DOHH2 (cell line): Measurements from ENCODE around the gene GADD45A.

Experiments used
- H3F3A ChIP-seq: fragments of 200-600 bp; sonication (generic), shearing (Covaris generic); 2 replicates; pipeline ENCODE4 v1.6.0; 2016; ENCODE audit warnings: antibody characterized with exemption, mild to moderate bottlenecking; ENCODE audit not compliant: control insufficient read depth, insufficient read depth
- H3K27ac ChIP-seq: fragments of 200-600 bp; sonication (generic); 2 replicates; pipeline ENCODE4 v1.5.1; 2014; ENCODE audit warnings: low read depth, mild to moderate bottlenecking, low read length, moderate library complexity
- H3K27me3 ChIP-seq: fragments of 200-600 bp; sonication (generic); 2 replicates; pipeline ENCODE4 v1.6.1; 2014; ENCODE audit warnings: mild to moderate bottlenecking, low read length, mixed read lengths; ENCODE audit not compliant: control insufficient read depth
- H3K36me3 ChIP-seq: fragments of 200-600 bp; sonication (generic); 2 replicates; pipeline ENCODE4 v1.6.1; 2014; ENCODE audit warnings: mild to moderate bottlenecking, low read length, moderate library complexity, mixed read lengths; ENCODE audit not compliant: control insufficient read depth
- H3K4me1 ChIP-seq: fragments of 200-600 bp; sonication (generic); 2 replicates; pipeline ENCODE4 v1.6.1; 2014; ENCODE audit warnings: mild to moderate bottlenecking, low read length, mixed read lengths; ENCODE audit not compliant: control insufficient read depth
- H3K4me2 ChIP-seq: fragments of 200-600 bp; sonication (generic); 2 replicates; pipeline ENCODE4 v1.6.0; 2014; ENCODE audit warnings: mild to moderate bottlenecking, low read length, moderate library complexity
- H3K4me3 ChIP-seq: fragments of 200-600 bp; sonication (generic); 2 replicates; pipeline ENCODE4 v1.5.1; 2014; ENCODE audit warnings: mild to moderate bottlenecking, low read length, mixed read lengths
- H3K79me2 ChIP-seq: fragments of 200-600 bp; sonication (generic); 2 replicates; pipeline ENCODE4 v1.6.1; 2014; ENCODE audit warnings: mild to moderate bottlenecking, low read length, mixed read lengths; ENCODE audit not compliant: control insufficient read depth
- H3K9me2 ChIP-seq: fragments of 200-600 bp; sonication (generic); replicated peaks from 2 replicates; pipeline ENCODE4 v1.6.1; 2014; ENCODE audit warnings: mild to moderate bottlenecking, low read length, mixed read lengths; ENCODE audit not compliant: control insufficient read depth
- H3K9me3 ChIP-seq: fragments of 200-600 bp; sonication (generic); 2 replicates; pipeline ENCODE4 v1.6.1; 2014; ENCODE audit warnings: antibody characterized with exemption, low read length, mixed read lengths; ENCODE audit not compliant: control insufficient read depth, insufficient read depth
- H4K20me1 ChIP-seq: fragments of 200-600 bp; sonication (generic); 2 replicates; pipeline ENCODE4 v1.6.0; 2014; ENCODE audit warnings: low read depth, mild to moderate bottlenecking, antibody characterized with exemption, low read length, moderate library complexity; ENCODE audit not compliant: control insufficient read depth, insufficient read depth
- CTCF ChIP-seq: fragments of 200-600 bp; sonication (generic); IDR thresholded peaks from one replicate; pipeline ENCODE4 v1.5.1; 2014; ENCODE audit warnings: antibody characterized with exemption, mild to moderate bottlenecking, low read depth, low read length; ENCODE audit not compliant: poor library complexity, severe bottlenecking
- EZH2phosphoT487 ChIP-seq: fragments of 200-600 bp; sonication (generic); IDR thresholded peaks from 2 replicates; pipeline ENCODE4 v1.6.1; 2017; ENCODE audit warnings: borderline replicate concordance, mild to moderate bottlenecking, antibody characterized with exemption, low read length, moderate library complexity, mixed read lengths

The GADD45A gene

GRCh38 chr1:67700220-67700619 is 15.2 kb downstream of the GADD45A start:
- H4K20me1 ChIP-seq, result no peaks in the 10 kb centered on the region
- no peaks in the 10 kb centered on the region for H3K9me2 ChIP-seq
- H3K4me3 ChIP-seq, result no peak overlapping the region
- H3K9me3 ChIP-seq, result no peaks in the 10 kb centered on the region
- H3K36me3 ChIP-seq, result no peaks in the 10 kb centered on the region
- TF ChIP-seq EZH2phosphoT487, result no peak
- no peak for TF ChIP-seq CTCF
- H3K79me2 ChIP-seq, result no peaks in the 10 kb centered on the region
- H3K4me1 ChIP-seq, result peaks cover 5% of the 10 kb centered on the region
- H3F3A ChIP-seq, result no peaks in the 10 kb centered on the region
- no peak overlapping the region for H3K27ac ChIP-seq
- H3K27me3 ChIP-seq, result no peaks in the 10 kb centered on the region
- H3K4me2 ChIP-seq, result no peak overlapping the region

- Histone ChIP-seq H3K27me3 (no peaks in the 10 kb centered on the region), H3K36me3 (no peaks in the 10 kb centered on the region), H4K20me1 (no peaks in the 10 kb centered on the region), H3K9me3 (no peaks in the 10 kb centered on the region), H3K4me3 (no peak overlapping the region), H3K4me2 (no peak overlapping the region), H3F3A (no peaks in the 10 kb centered on the region), H3K27ac (no peak overlapping the region), H3K9me2 (no peaks in the 10 kb centered on the region), H3K79me2 (no peaks in the 10 kb centered on the region), H3K4me1 (peaks cover 5% of the 10 kb centered on the region)
- TF ChIP-seq CTCF (no peak), EZH2phosphoT487 (no peak)
Measured at GRCh38 chr1:67700692-67701410, 15.8 kb downstream of the GADD45A start.

- Histone ChIP-seq H3K9me3 (no peaks in the 10 kb centered on the region), H3K36me3 (no peaks in the 10 kb centered on the region), H4K20me1 (no peaks in the 10 kb centered on the region), H3K4me3 (no peak overlapping the region), H3K79me2 (no peaks in the 10 kb centered on the region), H3K4me2 (no peak overlapping the region), H3K4me1 (peaks cover under 1% of the 10 kb centered on the region), H3K27ac (no peak overlapping the region), H3K9me2 (no peaks in the 10 kb centered on the region), H3K27me3 (no peaks in the 10 kb centered on the region), H3F3A (no peaks in the 10 kb centered on the region)
- TF ChIP-seq CTCF (no peak), EZH2phosphoT487 (no peak)
Measured at GRCh38 chr1:67701876-67702275, 16.9 kb downstream of the GADD45A start.
